GM13976 (cell line): ENCODE data around the gene ZFYVE9.
A peak's percentile ranks its signal among the peaks of the same experiment; 100 is the strongest.
"Not testable (repeated sequence)": the region's sequence is repeated elsewhere in the genome, so short reads cannot be mapped to it uniquely, and the experiment has no call there.

Experiments
- DNase-seq: peaks from one replicate; pipeline ENCODE4 v3.0.0; 2012; ENCODE audit warnings: low spot score
- in situ Hi-C: fragments of 300-500 bp; cut with MboI; formaldehyde crosslinking; loops from one replicate; pipeline ENCODE4 v1.12.0; 2022; ENCODE audit warnings: low sequenced_read_pairs, mixed read lengths, inconsistent platforms; ENCODE audit not compliant: unreplicated experiment
- TF ChIP-seq, protein P1 (sequence below): IDR thresholded peaks from 2 replicates; pipeline ENCODE4 v1.5.1; 2012; ENCODE audit warnings: borderline replicate concordance, mild to moderate bottlenecking; ENCODE audit not compliant: insufficient read depth; ENCODE audit errors: extremely low read depth, missing control alignments, control extremely low read depth

ZFYVE9 gene, protein sequence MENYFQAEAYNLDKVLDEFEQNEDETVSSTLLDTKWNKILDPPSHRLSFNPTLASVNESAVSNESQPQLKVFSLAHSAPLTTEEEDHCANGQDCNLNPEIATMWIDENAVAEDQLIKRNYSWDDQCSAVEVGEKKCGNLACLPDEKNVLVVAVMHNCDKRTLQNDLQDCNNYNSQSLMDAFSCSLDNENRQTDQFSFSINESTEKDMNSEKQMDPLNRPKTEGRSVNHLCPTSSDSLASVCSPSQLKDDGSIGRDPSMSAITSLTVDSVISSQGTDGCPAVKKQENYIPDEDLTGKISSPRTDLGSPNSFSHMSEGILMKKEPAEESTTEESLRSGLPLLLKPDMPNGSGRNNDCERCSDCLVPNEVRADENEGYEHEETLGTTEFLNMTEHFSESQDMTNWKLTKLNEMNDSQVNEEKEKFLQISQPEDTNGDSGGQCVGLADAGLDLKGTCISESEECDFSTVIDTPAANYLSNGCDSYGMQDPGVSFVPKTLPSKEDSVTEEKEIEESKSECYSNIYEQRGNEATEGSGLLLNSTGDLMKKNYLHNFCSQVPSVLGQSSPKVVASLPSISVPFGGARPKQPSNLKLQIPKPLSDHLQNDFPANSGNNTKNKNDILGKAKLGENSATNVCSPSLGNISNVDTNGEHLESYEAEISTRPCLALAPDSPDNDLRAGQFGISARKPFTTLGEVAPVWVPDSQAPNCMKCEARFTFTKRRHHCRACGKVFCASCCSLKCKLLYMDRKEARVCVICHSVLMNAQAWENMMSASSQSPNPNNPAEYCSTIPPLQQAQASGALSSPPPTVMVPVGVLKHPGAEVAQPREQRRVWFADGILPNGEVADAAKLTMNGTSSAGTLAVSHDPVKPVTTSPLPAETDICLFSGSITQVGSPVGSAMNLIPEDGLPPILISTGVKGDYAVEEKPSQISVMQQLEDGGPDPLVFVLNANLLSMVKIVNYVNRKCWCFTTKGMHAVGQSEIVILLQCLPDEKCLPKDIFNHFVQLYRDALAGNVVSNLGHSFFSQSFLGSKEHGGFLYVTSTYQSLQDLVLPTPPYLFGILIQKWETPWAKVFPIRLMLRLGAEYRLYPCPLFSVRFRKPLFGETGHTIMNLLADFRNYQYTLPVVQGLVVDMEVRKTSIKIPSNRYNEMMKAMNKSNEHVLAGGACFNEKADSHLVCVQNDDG (N-terminal part only)

DNA sequence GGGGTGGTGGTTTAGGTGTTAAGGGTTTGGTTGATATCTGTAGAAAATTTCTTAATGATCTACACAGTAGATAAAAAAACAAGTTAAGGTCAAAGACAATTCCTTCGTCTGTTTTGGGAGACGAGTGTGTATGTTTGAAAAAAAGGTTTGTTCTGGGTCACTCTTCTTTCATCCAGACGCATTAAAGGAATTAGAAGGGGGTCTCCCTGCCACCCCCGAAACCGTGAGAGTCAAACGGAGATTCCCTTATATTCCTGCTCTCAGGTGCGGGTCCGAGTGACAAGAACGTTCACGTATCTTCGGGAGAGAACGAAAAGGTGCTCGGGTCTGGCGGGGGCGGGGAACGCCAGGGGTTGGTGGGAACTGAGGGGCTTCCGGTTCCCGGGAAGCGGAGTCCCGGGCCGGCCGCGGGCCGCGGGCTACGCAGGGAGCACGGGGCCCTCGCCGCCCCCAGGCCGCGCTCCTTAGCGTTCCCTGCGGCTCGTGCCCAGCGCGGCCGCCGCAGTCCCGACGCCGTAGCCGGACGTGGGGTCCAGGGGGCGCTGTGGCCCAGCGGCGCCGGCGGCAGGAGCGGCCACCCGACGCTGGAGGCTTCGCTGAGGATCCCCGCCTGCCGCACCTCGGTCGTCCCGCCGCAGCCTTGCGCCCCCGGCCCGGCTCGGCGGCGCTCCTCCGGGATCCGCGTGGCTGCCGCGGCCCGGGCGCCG, at the start of gene ZFYVE9:
TSS of gene ZFYVE9 (plus strand) at position 577 of the 707 bp plus-strand sequence. CDS start 91,118 bp downstream, outside the sequence.
- DNase-seq, result peak; percentile 86
- TF ChIP-seq, protein P1, sequence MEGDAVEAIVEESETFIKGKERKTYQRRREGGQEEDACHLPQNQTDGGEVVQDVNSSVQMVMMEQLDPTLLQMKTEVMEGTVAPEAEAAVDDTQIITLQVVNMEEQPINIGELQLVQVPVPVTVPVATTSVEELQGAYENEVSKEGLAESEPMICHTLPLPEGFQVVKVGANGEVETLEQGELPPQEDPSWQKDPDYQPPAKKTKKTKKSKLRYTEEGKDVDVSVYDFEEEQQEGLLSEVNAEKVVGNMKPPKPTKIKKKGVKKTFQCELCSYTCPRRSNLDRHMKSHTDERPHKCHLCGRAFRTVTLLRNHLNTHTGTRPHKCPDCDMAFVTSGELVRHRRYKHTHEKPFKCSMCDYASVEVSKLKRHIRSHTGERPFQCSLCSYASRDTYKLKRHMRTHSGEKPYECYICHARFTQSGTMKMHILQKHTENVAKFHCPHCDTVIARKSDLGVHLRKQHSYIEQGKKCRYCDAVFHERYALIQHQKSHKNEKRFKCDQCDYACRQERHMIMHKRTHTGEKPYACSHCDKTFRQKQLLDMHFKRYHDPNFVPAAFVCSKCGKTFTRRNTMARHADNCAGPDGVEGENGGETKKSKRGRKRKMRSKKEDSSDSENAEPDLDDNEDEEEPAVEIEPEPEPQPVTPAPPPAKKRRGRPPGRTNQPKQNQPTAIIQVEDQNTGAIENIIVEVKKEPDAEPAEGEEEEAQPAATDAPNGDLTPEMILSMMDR, result peak; percentile 92
- in situ Hi-C loops, result loop anchor here (25.0 kb wide), 1 partner anchor 546 kb away; the partner anchor contains the start of gene COA7

DNA sequence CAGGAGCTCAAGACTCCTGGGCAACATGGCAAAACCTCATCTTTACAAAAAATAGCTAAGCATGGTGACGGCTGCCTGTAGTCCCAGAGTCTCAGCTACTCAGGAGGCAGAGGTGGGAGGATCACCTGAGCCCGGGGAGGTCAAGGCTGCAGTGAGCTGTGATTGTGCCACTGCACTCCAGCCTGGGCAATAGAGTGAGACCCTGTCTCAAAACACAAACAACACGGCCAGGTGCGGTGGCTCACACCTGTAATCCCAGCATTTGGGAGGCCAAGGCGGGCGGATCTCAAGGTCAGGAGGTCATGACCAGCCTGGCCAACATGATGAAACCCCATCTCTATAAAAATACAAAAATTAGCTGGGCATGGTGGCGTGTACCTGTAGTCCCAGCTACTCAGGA, 47.6 kb upstream of the ZFYVE9 start:
- DNase-seq, result not testable (repeated sequence)
- in situ Hi-C loops, result loop anchor here (25.0 kb wide), 1 partner anchor 107 kb away; the partner anchor contains the start of gene RAB3B

DNA sequence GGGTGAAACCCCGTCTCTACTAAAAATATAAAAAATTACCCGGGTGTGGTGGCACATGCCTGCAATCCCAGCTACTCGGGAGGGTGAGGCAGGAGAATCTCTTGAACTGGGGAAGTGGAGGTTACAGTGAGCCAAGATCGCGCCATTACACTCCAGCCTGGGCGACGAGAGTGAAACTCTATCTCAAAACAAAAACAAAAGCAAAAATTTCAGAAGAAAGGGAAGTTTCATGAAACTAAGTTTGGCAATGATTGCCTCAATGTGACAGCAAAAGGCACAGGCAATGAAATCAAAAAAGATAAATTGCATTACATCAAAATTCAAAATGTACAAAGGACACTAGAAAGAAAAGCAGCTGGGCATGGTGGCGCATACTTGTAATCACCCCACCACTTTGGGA, 45.7 kb upstream of the ZFYVE9 start:
- in situ Hi-C loops, result loop anchor here (25.0 kb wide), 1 partner anchor 109 kb away; the partner anchor contains the start of gene RAB3B
- no peak for DNase-seq
- TF ChIP-seq, protein P1, result no peak

DNA sequence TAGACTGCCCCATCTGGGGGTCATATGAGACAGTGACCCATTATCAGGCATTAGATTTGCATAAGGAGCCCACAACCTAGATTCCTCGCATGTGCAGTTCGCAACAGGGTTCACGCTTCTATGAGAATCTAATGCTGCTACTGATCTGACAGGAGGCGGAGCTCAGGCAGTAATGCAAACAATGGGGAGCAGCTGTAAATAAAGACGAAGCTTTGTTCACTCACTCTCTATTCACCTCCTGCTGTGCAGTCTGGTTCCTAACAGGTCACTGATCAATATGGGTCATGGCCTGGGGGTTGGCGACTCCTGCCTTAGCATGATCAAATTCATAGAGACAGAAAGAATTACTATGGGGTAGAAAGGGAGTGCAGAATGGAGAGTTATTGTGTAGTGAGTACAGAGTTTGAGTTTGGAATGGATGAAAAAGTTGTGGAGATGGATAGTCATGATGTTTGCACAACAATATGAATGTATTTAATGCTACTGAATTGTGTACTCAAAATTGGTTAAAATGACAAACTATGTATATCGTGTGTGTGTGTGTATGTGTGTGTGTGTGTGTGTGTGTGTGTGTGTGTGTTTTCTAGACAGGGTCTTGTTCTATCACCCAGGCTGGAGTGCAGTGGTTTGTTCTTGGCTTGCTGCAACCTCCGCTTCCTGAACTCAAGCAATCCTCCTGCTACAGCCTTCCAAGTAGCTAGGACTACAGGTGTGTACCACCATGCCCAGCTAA, 43.6 kb upstream of the ZFYVE9 start:
- DNase-seq, result no peak
- in situ Hi-C loops, result loop anchor here (25.0 kb wide), 1 partner anchor 111 kb away; the partner anchor contains the start of gene RAB3B
- TF ChIP-seq, protein P1, result no peak

DNA sequence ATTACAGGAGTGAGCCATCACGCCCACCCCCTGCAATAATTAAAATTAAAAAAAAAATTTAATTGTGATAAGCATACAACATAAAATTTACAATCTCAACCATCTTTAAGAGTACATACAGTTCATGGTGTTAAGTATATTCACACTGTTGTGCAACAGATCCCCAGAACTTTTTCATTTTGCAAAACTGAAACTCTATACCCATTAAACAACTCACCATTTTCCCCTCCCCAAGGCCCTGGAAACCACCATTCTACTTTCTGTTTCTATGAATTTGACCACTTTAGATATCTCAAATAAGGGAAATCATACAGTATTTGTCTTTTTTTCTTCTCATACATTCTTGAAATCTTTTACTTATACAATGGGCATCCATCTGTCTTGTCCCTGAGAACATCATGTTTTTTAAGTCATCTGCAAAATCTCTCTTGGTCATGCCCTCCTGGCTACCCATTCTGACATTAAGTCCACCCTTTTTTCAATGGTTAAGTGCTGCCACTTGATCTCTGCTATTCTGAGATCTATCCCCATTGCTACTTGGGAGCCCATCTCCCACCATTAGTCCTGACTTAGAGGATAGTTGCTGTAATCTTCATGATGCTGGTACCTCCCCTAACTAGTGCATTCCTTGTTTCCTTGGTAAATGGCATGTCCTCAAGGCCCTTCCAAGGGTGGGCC, 39.4 kb upstream of the ZFYVE9 start:
- DNase-seq, result no peak
- in situ Hi-C loops, result no loop called here
- TF ChIP-seq, protein P1, result no peak
